GM21723 (cell line): ENCODE results near the gene MTERF1.
"Not testable (repeated sequence)": the region's sequence is repeated elsewhere in the genome, so short reads cannot be mapped to it uniquely, and the experiment has no call there.

Experiments
- ATAC-seq: cut with Tn5 transposase; IDR thresholded peaks from one replicate; pipeline ENCODE4 v1.9.1; 2021; ENCODE audit warnings: mild to moderate bottlenecking, moderate library complexity; ENCODE audit not compliant: unreplicated experiment

Gene MTERF1

GRCh38 chr7:91880413-91881241 is at the start of gene MTERF1:
MTERF1 (minus strand) TSS chr7:91880702; CDS start chr7:91880083, 619 bp downstream.
- ATAC-seq = peak; percentile 99

- ATAC-seq = peak; percentile 78
Observed at GRCh38 chr7:91929463-91929862, 49.0 kb upstream of the MTERF1 start.

- no peak for ATAC-seq
Observed at GRCh38 chr7:91927912-91928311, 47.4 kb upstream of the MTERF1 start.

GRCh38 chr7:91922857-91923256 is 42.4 kb upstream of the MTERF1 start:
- no peak for ATAC-seq

- ATAC-seq = no peak
Observed at GRCh38 chr7:91918356-91918755, 37.9 kb upstream of the MTERF1 start.

- no peak for ATAC-seq
Observed at GRCh38 chr7:91916051-91916440, 35.5 kb upstream of the MTERF1 start.

GRCh38 chr7:91915401-91916050 is 35.0 kb upstream of the MTERF1 start:
- ATAC-seq = no peak

- ATAC-seq = no peak
Observed at GRCh38 chr7:91913612-91914011, 33.1 kb upstream of the MTERF1 start.

GRCh38 chr7:91912494-91912893 is 32.0 kb upstream of the MTERF1 start:
- no peak for ATAC-seq

GRCh38 chr7:91911121-91911520 is 30.6 kb upstream of the MTERF1 start:
- no peak for ATAC-seq

- no peak for ATAC-seq
Observed at GRCh38 chr7:91910171-91910570, 29.7 kb upstream of the MTERF1 start.

- no peak for ATAC-seq
Observed at GRCh38 chr7:91899563-91899962, 19.1 kb upstream of the MTERF1 start.

GRCh38 chr7:91898240-91898992 is 17.9 kb upstream of the MTERF1 start:
- ATAC-seq = no peak

- ATAC-seq = no peak
Observed at GRCh38 chr7:91894781-91895480, 14.4 kb upstream of the MTERF1 start.

GRCh38 chr7:91893699-91894098 is 13.2 kb upstream of the MTERF1 start:
- ATAC-seq = not testable (repeated sequence)

- ATAC-seq = no peak
Observed at GRCh38 chr7:91892821-91893340, 12.4 kb upstream of the MTERF1 start.

- no peak for ATAC-seq
Observed at GRCh38 chr7:91892099-91892705, 11.7 kb upstream of the MTERF1 start.

- ATAC-seq = not testable (repeated sequence)
Observed at GRCh38 chr7:91888271-91889175, 8.0 kb upstream of the MTERF1 start.
